HEK293 (cell line): Measurements from ENCODE around the gene PTPN9.

ENCODE experiments used
- EGR2 ChIP-seq: fragments of 450-650 bp; formaldehyde crosslinking; IDR thresholded peaks from 2 replicates; pipeline ENCODE4 v1.5.1; 2016; ENCODE audit warnings: low read depth, missing biosample characterization, missing genetic modification characterization
- IKZF3 ChIP-seq: fragments of 450-650 bp; IDR thresholded peaks from 2 replicates; pipeline ENCODE4 v1.5.0; 2018; ENCODE audit warnings: missing biosample characterization, mild to moderate bottlenecking, missing genetic modification characterization, moderate library complexity
- KLF10 ChIP-seq: fragments of 450-650 bp; IDR thresholded peaks from 2 replicates; pipeline ENCODE4 v1.5.1; 2018; ENCODE audit warnings: missing biosample characterization, mild to moderate bottlenecking, missing genetic modification characterization
- OVOL3 ChIP-seq: fragments of 450-650 bp; formaldehyde crosslinking; IDR thresholded peaks from 2 replicates; pipeline ENCODE4 v1.5.1; 2016; ENCODE audit warnings: missing biosample characterization, missing genetic modification characterization
- SALL2 ChIP-seq: fragments of 450-650 bp; formaldehyde crosslinking; IDR thresholded peaks from 2 replicates; pipeline ENCODE4 v1.5.0; 2017; ENCODE audit warnings: missing biosample characterization, mild to moderate bottlenecking, missing genetic modification characterization, borderline replicate concordance
- WT1 ChIP-seq: fragments of 450-650 bp; formaldehyde crosslinking; IDR thresholded peaks from 2 replicates; pipeline ENCODE4 v1.5.1; 2016; ENCODE audit warnings: missing biosample characterization, missing genetic modification characterization
- ZBTB10 ChIP-seq: fragments of 450-650 bp; formaldehyde crosslinking; IDR thresholded peaks from 2 replicates; pipeline ENCODE4 v1.5.1; 2016; ENCODE audit warnings: missing biosample characterization, missing genetic modification characterization
- ZBTB11 ChIP-seq: fragments of 450-650 bp; formaldehyde crosslinking; conservative IDR thresholded peaks from 2 replicates; pipeline ENCODE4 v1.5.1; 2016; ENCODE audit warnings: low read depth, missing biosample characterization, missing genetic modification characterization
- ZBTB21 ChIP-seq: fragments of 450-650 bp; formaldehyde crosslinking; IDR thresholded peaks from 2 replicates; pipeline ENCODE4 v1.5.1; 2017; ENCODE audit warnings: missing biosample characterization, missing genetic modification characterization
- ZBTB8A ChIP-seq: fragments of 450-650 bp; formaldehyde crosslinking; IDR thresholded peaks from 2 replicates; pipeline ENCODE4 v1.5.1; 2016; ENCODE audit warnings: missing biosample characterization, missing genetic modification characterization
- ZNF10 ChIP-seq: fragments of 450-650 bp; formaldehyde crosslinking; IDR thresholded peaks from 2 replicates; pipeline ENCODE4 v1.5.1; 2017; ENCODE audit warnings: missing biosample characterization, missing genetic modification characterization
- ZNF112 ChIP-seq: fragments of 450-650 bp; formaldehyde crosslinking; IDR thresholded peaks from 2 replicates; pipeline ENCODE4 v1.5.0; 2017; ENCODE audit warnings: missing biosample characterization, missing genetic modification characterization
- ZNF16 ChIP-seq: fragments of 450-650 bp; formaldehyde crosslinking; IDR thresholded peaks from 2 replicates; pipeline ENCODE4 v1.5.1; 2016; ENCODE audit warnings: low read depth, missing biosample characterization, missing genetic modification characterization
- ZNF280D ChIP-seq: fragments of 450-650 bp; formaldehyde crosslinking; IDR thresholded peaks from 2 replicates; pipeline ENCODE4 v1.5.1; 2016; ENCODE audit warnings: missing biosample characterization, missing genetic modification characterization
- ZNF324 ChIP-seq: fragments of 450-650 bp; formaldehyde crosslinking; IDR thresholded peaks from 2 replicates; pipeline ENCODE4 v1.5.1; 2016; ENCODE audit warnings: missing biosample characterization, missing genetic modification characterization
- ZNF341 ChIP-seq: fragments of 450-650 bp; formaldehyde crosslinking; IDR thresholded peaks from 2 replicates; pipeline ENCODE4; 2016; ENCODE audit warnings: low read depth, missing biosample characterization, missing genetic modification characterization
- ZNF37A ChIP-seq: fragments of 450-650 bp; IDR thresholded peaks from 2 replicates; pipeline ENCODE4 v1.5.1; 2018; ENCODE audit warnings: missing biosample characterization, missing genetic modification characterization
- ZNF398 ChIP-seq: fragments of 450-650 bp; formaldehyde crosslinking; IDR thresholded peaks from 2 replicates; pipeline ENCODE4 v1.5.1; 2017; ENCODE audit warnings: missing biosample characterization, missing genetic modification characterization
- ZNF416 ChIP-seq: fragments of 450-650 bp; formaldehyde crosslinking; IDR thresholded peaks from 2 replicates; pipeline ENCODE4 v1.5.1; 2016; ENCODE audit warnings: missing biosample characterization, missing genetic modification characterization
- ZNF449 ChIP-seq: fragments of 450-650 bp; formaldehyde crosslinking; IDR thresholded peaks from 2 replicates; pipeline ENCODE4 v1.5.1; 2017; ENCODE audit warnings: missing biosample characterization, mild to moderate bottlenecking, missing genetic modification characterization, moderate library complexity
- ZNF521 ChIP-seq: fragments of 450-650 bp; formaldehyde crosslinking; IDR thresholded peaks from 2 replicates; pipeline ENCODE4 v1.5.1; 2017; ENCODE audit warnings: missing biosample characterization, mild to moderate bottlenecking, missing genetic modification characterization
- ZNF561 ChIP-seq: fragments of 450-650 bp; IDR thresholded peaks from 2 replicates; pipeline ENCODE4 v1.5.1; 2018; ENCODE audit warnings: missing biosample characterization, missing genetic modification characterization, borderline replicate concordance
- ZNF623 ChIP-seq: fragments of 450-650 bp; formaldehyde crosslinking; IDR thresholded peaks from 2 replicates; pipeline ENCODE4 v1.5.1; 2016; ENCODE audit warnings: missing biosample characterization, missing genetic modification characterization
- ZNF704 ChIP-seq: fragments of 450-650 bp; formaldehyde crosslinking; IDR thresholded peaks from 2 replicates; pipeline ENCODE4 v1.5.1; 2016; ENCODE audit warnings: missing biosample characterization, missing genetic modification characterization
- ZSCAN23 ChIP-seq: fragments of 450-650 bp; formaldehyde crosslinking; IDR thresholded peaks from 2 replicates; pipeline ENCODE4 v1.5.1; 2016; ENCODE audit warnings: missing biosample characterization, missing genetic modification characterization

Gene PTPN9

GRCh38 chr15:75578948-75579920, at the start of gene PTPN9 (continued):
- TF ChIP-seq KLF10 (tag by site-specific recombination), result peak; percentile 73
- no peak for TF ChIP-seq ZNF280D
- TF ChIP-seq ZBTB10 (tag by site-specific recombination), result 0 out of 2 replicates have a peak, but pooled peaks have one; percentile 12
- TF ChIP-seq SALL2 (tag by site-specific recombination), result no peak
- 0 out of 2 replicates have a peak, but pooled peaks have one; percentile 41 for TF ChIP-seq WT1 (tag by site-specific recombination)
- peak; percentile 99 for TF ChIP-seq ZNF398 (tag by site-specific recombination)
- peak; percentile 77; the same call in 1 of the 2 replicates for TF ChIP-seq ZNF449
- TF ChIP-seq ZNF416, result no peak
- no peak for TF ChIP-seq ZNF623 (tag by site-specific recombination)
- 0 out of 2 replicates have a peak, but pooled peaks have one; percentile 11 for TF ChIP-seq ZNF37A (tag by site-specific recombination)
- no peak for TF ChIP-seq ZNF704 (tag by site-specific recombination)
- TF ChIP-seq ZSCAN23 (tag by site-specific recombination), result no peak
- no peak for TF ChIP-seq OVOL3 (tag by site-specific recombination)
- no peak for TF ChIP-seq ZNF10
- TF ChIP-seq ZNF16 (tag by site-specific recombination), result no peak
- TF ChIP-seq ZNF324 (tag by site-specific recombination), result no peak
- TF ChIP-seq EGR2 (tag by site-specific recombination), result peak; percentile 47
- TF ChIP-seq ZBTB21 (tag by site-specific recombination), result no peak
- peak; percentile 86 for TF ChIP-seq ZNF561 (tag by site-specific recombination)
- TF ChIP-seq ZNF521, result no peak
- 0 out of 2 replicates have a peak, but pooled peaks have one; percentile 60 for TF ChIP-seq ZBTB8A (tag by site-specific recombination)
- TF ChIP-seq ZBTB11 (tag by site-specific recombination), result no peak
- TF ChIP-seq ZNF341 (tag by site-specific recombination), result peak; percentile 39
- TF ChIP-seq ZNF112 (tag by site-specific recombination), result no peak
- TF ChIP-seq IKZF3 (tag by site-specific recombination), result peak; percentile 69
